ENCODE results near the gene SND1.

- TF ChIP-seq EZH2 (IDR thresholded peaks at IDR 0.05; ENCODE audit: low read length, missing control alignments) = no peak
- TF ChIP-seq CTCF (conservative IDR thresholded peaks at IDR 0.05 in 1 of 2, IDR thresholded peaks at IDR 0.05 in 1 of 2; ENCODE audit: low read depth in 1 of 2, low read length in 2 of 2) = no peak
These were observed 82.0 kb downstream of the SND1 start for GRCh38 chr7:127733986-127734385.
